GM21526 (cell line): ENCODE measurements around the gene TNNT3.

ENCODE experiments used
- ATAC-seq: cut with Tn5 transposase; IDR thresholded peaks from one replicate; pipeline ENCODE4 v1.9.1; 2021; ENCODE audit warnings: moderate library complexity; ENCODE audit not compliant: unreplicated experiment, low FRiP score

Gene TNNT3

DNA sequence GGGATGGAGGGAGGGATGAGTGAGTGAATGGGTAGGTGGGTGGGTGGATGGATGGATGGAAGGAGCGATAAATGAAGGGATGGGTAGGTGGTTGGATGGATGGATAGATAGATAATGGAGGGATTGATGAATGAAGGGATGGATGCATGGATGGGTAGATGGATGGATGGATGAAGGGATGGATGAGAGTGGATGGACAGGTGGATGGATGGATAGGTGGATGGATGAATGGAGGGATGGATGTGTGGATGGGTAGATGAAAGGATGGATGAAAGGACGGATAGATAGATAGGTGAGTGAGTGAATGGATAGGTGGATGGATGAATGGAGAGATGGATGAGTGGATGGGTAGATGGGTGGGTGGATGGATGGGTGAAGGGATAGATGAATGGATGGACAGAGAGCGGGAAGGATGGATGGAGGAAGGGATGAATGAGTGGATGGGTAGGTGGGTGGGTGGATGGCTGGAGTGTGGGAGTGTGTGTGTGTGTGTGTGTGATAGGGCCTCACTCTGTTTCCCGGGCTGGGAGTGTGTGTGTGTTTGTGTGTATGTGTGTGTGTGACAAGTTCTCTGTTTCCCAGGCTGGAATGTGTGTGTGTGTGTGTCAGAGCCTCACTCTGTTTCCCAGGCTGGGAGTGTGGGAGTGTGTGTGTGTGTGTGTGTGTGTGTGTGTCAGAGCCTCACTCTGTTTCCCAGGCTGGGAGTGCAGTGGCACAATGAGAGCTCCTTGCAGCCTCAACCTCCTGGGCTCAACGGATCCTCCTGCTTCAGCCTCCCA is 25.7 kb upstream of the TNNT3 start:
- no peak for ATAC-seq

GRCh38 chr11:1894759-1895158 is 24.7 kb upstream of the TNNT3 start:
- no peak for ATAC-seq

- ATAC-seq, result no peak
Observed at GRCh38 chr11:1896468-1896867, 23.0 kb upstream of the TNNT3 start.

GRCh38 chr11:1896923-1897322 is 22.6 kb upstream of the TNNT3 start:
- ATAC-seq, result no peak

DNA sequence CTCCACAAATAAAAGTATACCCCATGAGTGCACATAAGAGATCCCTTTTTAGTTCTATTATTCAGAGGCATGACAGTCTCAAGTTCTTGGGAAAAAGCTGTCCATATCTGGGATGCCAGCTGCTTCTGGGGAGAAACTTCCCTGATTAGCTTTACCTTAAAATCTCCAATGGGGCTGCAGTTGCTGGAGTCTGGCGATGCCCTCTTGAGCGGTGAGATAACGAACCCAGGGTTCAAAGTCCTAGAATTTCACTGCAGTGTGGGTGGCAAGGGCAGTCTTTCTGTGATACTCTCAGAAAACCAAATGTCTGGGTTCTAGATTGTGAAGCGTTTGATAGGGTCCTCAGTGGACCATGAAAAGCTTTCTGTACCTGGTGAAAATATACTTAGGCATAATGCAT is 20.4 kb upstream of the TNNT3 start:
- ATAC-seq, result no peak

DNA sequence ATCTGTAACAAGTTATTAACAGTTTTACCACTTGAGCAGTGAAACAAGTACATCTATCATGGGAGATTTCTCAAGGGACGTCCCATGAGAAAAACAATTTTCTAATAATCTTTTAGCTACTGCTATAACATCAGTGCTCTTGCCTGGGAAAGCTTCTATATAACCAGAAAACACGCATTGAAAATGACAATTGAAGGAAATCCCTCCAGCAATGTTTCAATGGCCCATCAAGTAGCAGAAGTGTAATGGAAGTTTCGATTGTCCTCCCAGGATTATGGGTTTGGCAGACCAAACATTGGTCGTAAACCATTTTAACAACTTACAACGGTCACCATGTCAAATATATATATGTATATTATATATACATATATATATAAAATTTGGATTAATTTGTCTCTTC is 19.8 kb upstream of the TNNT3 start:
- no peak for ATAC-seq

DNA sequence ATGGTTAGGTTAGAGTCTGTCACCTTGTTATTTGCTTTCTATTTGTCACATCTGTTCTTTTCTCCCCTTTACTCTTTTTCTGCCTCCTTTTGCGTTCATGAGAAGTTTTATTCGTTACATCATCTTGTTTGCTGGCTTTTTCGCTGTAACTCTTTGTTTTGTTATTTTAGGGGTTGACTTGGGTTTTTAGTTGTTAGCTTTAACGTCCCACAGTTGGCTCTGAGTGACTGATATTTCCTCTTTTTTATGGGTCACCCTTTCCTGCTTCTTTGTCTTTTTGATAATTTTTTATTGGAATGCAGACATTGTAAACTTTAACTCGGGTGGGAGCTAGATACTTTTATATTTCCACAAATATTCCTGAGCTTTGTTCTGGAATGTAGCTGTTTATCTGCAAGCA is 13.3 kb upstream of the TNNT3 start:
- no peak for ATAC-seq

- no peak for ATAC-seq
Observed at GRCh38 chr11:1906611-1907423, 12.7 kb upstream of the TNNT3 start.

GRCh38 chr11:1908618-1909017 is 10.9 kb upstream of the TNNT3 start:
- no peak for ATAC-seq

- ATAC-seq, result no peak
Observed at GRCh38 chr11:1909524-1909923, 10.0 kb upstream of the TNNT3 start.

DNA sequence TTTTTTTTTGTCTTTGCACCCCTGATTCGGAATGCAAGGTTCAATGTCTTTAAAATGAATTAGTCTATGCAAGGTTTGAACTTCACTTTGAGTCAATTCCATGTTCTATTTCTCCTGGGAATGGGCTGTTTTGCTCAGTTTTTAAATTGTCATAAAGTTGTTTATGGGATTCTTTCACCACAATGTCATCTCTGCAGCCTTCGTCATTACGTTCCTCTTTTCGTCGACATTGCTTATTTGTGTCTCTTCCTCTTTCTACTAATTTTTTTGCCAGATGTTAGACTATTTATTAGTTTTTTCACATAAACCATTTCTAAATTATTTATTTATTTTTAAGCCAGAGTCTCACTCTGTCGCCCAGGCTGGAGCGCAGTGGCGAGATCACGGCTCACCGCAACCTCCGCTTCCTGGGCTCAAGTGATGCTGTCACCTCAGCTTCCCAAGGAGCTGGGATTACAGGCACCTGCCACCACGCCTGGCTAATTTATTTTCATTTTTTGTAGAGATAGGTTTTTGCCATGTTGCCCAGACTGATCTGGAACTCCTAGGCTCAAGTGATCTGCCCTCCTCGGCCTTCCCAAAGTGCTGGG is 7.1 kb upstream of the TNNT3 start:
- ATAC-seq, result no peak

- no peak for ATAC-seq
Observed at GRCh38 chr11:1913271-1914060, 6.0 kb upstream of the TNNT3 start.

- no peak for ATAC-seq
Observed at GRCh38 chr11:1915795-1916131, 3.7 kb upstream of the TNNT3 start.

DNA sequence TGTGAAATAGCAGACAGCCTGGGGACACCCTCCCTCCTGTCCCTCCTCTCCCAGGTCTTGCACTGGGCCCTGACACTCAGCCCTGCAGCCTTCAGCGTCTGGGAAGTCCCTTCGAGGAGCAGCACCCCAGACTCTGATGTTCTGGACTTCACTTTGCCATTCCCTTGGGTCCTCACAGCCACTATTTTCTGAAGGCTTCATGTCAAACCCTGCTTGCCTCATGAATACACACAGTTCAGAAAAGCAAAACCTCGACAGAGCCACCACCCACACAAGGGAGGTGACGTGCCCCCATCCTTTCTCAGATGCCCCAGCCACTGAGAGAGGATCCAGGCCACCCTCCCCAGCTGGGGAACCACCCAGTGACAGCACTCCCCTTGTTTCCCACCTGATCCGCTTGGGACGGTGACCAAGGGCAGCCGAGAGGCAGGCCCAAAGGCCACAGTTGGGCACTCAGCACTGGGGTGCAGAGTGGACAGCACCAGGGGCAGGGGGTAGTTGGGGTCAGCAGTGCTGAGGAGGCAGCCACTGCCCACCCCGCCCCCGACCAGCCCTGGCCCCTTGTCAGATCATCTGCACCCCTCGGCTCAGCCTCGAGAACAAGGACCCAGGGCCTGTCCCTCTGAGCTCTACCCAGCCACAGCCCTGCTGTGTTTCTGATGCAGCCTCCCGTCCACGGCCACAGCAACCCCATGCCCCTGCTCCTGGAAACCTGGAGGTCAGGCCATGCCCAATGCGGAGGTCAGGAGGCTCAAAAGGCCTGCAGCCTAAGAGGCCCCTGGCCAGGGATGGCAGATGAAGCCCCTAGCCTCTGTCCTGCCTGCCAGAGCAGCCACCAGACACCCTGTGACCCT is 3.1 kb upstream of the TNNT3 start:
- ATAC-seq, result no peak

DNA sequence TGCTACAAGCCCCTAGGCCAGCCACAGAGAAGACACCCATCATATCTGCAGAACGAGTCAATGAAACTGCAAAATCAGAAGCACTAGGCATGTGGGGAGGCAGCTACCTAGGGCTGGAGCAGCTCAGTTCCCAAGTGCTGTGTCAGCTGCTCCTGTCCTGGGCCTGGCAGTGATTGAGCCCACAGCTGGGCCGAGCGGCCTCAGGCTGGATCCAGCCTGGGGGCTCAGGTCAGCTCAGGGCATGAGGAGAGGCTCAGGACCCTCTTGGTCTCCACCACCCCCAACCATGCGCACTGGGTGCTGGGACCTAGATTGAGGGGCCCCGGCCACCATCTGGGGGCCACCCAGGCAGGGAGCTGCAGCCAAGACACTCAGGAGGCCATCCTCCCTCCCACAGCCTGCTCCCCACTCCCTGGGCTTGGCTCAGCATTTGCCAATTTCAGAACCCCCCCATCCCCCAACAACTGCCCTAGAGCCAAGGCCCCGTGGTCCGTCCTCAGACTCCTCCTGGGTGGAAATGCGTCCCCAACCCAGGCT is 2.4 kb upstream of the TNNT3 start:
- ATAC-seq, result no peak

DNA sequence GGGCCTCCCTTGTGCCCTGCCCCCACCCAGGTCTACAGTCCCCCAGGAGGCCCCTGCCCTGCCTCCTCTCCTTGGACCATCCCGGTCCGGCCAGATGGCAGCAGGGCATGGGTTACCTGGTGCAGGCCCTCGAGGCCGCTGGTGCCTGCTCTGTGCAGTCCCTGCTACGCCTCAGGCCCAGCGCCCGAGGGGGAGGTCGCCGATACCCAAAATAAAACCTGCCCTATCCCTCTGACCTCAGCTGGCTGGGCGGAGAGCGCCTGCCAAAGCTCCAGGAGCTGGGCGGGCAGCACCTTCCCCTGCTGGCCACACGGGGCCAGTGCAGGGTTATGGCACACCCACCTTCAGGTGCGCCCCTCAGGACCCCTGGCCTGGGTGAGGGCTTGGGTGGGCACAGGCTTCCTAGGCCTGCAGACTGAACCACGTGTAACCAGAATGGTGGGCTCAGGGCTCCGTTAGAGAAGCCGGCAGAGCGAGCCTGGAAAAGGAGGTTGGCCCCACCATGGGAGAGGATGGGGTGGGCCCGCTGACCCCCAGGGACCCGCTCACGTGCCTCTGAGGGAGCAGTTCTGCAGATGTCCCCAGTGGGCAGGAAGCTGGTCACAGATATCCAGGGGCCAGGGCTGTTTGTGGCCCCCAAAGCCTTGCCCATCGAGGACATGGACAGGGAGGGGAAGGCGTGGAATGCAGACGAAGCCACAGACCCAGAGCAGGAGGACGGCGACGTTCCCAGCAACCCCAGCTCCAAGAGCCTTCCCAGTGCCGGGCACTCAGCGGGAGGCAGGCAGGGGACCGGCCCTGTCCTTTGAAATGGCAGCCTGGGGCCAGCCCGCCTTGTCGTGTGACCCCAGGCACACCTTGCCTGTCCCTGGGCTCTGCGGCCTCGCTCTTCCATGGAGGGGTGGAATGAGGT is 1.7 kb upstream of the TNNT3 start:
- ATAC-seq, result no peak

- ATAC-seq, result no peak
Observed at GRCh38 chr11:1918436-1919315, 827 bp upstream of the TNNT3 start.
